ENCODE measurements around the gene ATP1A1.

DNA sequence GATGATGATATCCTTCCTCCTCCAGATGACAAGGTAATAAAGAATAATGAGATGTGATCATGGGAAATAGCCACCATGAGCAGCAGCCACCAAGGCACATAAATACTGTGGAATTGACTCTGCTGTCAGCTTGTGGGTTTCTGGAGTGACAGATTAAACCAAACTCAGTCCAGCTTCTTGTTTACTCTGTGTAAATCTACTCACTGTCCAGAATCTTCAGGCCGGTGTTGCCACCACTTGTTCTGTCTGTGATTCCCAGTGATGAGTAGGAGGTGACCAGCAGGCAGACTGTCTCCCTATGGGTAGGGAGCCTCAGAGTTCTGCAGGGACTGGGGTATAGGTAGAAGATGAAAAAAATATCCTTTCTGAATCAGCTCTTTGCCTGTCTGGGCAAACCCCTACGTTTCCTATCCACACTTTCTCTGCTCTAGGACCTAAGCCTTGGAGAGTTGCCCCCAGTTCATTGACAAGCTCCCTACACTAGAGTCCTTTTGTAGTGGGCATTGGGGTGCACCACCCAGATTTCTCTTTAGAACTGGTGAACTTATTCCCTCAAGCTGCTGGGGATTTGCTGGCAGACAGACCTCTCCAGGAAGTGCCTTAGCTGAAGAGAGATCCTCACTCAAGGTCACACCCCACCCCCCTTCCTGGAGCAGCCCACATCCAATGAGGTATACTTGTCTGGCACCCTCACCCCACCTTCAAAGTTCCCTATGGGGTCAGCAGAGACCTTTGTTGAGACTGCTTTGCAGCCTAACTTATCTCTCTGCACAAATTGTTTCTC lies 47.6 kb downstream of the ATP1A1 start:
- TF ChIP-seq, protein P1, sequence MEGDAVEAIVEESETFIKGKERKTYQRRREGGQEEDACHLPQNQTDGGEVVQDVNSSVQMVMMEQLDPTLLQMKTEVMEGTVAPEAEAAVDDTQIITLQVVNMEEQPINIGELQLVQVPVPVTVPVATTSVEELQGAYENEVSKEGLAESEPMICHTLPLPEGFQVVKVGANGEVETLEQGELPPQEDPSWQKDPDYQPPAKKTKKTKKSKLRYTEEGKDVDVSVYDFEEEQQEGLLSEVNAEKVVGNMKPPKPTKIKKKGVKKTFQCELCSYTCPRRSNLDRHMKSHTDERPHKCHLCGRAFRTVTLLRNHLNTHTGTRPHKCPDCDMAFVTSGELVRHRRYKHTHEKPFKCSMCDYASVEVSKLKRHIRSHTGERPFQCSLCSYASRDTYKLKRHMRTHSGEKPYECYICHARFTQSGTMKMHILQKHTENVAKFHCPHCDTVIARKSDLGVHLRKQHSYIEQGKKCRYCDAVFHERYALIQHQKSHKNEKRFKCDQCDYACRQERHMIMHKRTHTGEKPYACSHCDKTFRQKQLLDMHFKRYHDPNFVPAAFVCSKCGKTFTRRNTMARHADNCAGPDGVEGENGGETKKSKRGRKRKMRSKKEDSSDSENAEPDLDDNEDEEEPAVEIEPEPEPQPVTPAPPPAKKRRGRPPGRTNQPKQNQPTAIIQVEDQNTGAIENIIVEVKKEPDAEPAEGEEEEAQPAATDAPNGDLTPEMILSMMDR (IDR thresholded peaks at IDR 0.05) = no peak
- no peak for TF ChIP-seq NR1H2 (CRISPR knock-in tag; IDR thresholded peaks at IDR 0.05)
